SH-SY5Y (cell line): ENCODE measurements around the gene RAB11FIP2.

ENCODE experiments used
- GATA2 ChIP-seq: IDR thresholded peaks from 2 replicates; pipeline ENCODE4 v1.6.1; 2011; ENCODE audit warnings: mild to moderate bottlenecking, low read depth, low read length
- GATA3 ChIP-seq: IDR thresholded peaks from 2 replicates; pipeline ENCODE4 v1.6.1; 2011; ENCODE audit warnings: low read depth, mild to moderate bottlenecking, low read length, moderate library complexity

DNA sequence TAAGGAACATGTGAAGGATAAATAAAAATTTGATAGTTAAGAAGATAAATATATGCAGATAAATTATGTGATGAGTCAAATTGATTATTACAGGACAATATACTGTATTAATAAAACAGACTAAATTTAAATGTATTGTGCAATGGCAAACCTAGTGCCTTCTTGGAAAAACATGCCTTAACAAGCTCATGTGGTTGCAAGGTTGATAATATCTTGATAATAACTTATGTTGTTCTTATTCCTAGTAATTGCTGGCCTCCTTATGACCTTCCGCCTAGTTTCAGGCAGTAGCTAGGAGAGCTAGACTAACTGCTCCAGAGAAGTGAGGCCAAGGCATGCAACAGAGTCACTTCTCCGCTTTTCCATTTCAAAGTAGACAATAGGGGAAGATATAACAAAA lies 7.6 kb upstream of the RAB11FIP2 start:
- TF ChIP-seq GATA2: no peak
- TF ChIP-seq GATA3: no peak
